ENCODE data around the gene STAU1.
"Not testable (repeated sequence)": the region's sequence is repeated elsewhere in the genome, so short reads cannot be mapped to it uniquely, and the experiment has no call there.

STAU1 gene

GRCh38 chr20:49187851-49188641 lies at the start of gene STAU1:
Gene STAU1 (minus strand): TSS chr20:49188334. CDS start chr20:49166201, 22,133 bp downstream.
- DNase-seq = peak; percentile 93

DNA sequence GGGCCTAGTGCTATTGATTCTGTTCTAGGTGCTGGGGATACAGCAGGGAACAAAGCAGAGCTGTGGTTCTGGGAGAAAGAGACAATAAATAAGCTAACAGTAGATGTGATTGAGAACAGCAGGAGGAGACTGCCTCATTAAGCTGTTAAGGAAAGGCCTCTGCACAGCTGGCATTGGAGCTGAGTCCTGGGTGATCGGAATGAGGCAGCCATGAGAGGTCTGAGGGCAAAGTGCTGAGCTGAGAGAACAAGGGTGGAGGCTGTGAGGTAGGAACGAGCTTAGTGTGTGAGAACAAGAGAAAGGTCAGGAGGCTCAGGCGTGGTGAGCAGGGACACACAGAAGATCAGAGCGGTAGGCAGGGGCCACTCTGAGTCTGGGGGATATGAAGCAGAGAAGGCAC lies 49.4 kb upstream of the STAU1 start:
- DNase-seq = no peak

DNA sequence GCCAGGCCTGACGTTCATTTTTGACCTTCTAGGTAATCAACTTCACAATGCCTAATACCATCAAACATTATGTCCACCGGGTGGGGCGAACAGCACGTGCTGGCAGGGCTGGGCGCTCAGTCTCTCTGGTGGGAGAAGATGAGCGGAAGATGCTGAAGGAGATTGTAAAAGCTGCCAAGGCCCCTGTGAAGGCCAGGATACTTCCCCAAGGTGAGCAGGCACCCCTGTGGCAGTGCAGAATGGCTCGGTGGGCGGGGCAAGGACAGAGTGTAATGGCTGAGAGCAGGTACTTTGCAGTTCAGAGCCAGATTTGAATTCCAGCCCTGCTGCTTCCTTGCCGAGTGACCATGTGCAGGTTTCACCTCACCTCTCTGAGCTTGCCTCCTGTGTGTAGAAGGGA lies 48.2 kb upstream of the STAU1 start:
- no peak for DNase-seq

- DNase-seq = no peak
These were observed 46.7 kb upstream of the STAU1 start for GRCh38 chr20:49234831-49235230.

- DNase-seq = no peak
These were observed 45.1 kb upstream of the STAU1 start for GRCh38 chr20:49233226-49233625.

DNA sequence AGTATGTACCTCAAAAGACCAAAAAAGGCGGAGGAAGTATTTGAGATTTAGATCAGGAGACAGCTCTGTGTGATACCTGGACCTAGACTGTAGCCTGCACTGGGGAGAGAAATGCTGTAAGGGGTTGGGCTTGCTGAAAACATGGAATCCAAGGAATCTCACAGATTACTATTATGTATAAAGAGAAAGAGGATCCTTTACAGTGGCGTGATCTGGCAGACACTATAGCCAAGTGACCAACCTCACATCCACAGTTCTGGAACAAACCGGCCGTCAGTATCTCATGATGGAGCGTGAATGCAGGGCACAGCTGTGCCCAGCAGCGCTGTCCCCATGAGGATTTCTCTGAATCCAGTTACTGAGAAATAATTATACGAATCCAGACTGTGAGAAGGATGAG lies 43.3 kb upstream of the STAU1 start:
- no peak for DNase-seq

DNA sequence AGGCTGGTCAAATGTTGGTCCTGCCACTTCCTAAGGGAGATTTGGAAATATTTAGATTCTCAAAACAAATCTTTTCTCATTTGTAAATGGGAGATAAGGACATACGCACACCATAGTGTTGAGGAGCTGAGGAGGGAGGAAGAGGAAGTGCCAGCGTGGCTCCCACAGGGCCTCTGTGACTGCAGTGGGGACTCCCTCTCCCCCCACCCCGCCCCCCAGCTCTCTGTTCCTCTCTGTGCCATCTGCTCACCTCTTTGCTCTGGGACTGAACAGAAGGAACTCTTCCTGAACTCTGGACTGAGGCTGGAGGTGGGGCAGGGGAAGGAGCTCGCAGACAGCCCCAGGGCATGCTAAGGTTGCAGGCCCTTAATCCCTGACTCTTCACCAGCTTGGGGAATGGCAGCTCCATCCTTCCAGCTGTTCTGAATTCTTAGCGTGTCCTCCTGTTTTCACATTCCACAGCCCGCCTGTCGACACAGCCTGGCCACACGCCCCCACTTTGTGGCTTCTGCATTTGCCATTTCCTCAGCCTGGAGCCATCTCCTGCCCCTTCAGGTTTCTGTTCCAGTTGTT lies 42.5 kb upstream of the STAU1 start:
- DNase-seq = no peak

DNA sequence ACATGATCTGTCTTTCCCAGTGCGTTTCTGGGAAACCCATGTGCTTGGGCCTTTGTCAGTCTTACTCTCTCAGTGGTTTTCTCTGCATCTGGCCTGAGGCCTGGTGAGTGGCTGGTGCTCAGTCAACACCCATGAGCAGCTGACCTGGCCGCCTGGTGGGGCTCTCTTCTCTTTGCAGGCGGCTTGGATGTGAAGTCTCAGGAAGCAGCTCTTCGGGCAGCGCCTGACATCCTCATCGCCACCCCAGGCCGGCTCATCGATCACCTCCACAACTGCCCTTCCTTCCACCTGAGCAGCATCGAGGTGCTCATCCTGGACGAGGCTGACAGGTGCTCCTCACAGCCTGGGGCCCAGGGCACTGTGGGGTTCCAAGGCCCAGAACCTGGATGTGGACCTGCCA lies 41.9 kb upstream of the STAU1 start:
- no peak for DNase-seq

DNA sequence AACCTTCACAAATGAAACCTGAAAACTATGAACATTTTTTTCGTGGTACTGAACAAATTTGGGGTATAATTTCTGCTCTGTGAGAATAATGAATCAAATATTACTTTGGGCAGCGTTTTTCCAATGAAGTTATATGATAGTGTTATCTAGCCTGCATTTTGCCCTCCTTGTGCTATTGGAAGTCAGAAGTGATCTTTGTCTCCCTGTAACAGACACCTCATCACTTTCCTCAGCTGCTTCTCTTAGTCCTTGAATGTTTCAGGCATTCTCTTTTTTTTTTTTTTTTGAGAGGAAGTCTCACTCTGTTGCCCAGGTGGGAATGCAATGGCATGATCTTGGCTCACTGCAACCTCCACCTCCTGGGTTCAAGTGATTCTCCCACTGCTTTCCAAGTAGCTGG lies 41.2 kb upstream of the STAU1 start:
- no peak for DNase-seq

DNA sequence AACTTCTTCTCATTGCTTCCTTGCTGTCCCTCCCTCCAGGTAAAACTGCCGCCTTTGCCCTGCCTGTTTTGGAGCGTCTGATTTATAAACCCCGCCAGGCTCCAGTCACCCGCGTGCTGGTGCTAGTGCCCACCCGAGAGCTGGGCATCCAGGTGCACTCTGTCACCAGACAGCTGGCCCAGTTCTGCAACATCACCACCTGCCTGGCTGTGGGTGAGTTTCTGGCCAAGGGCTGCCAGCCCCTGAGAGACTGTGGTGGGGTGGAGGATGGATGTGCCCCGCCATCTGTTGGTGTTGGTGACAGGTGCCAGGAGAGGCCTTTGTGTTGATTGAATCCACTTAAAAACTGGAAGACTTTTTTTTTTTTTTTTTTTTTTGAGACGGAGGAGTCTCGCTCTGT lies 40.5 kb upstream of the STAU1 start:
- DNase-seq = no peak

GRCh38 chr20:49225896-49226295 lies 37.8 kb upstream of the STAU1 start:
- DNase-seq = no peak

DNA sequence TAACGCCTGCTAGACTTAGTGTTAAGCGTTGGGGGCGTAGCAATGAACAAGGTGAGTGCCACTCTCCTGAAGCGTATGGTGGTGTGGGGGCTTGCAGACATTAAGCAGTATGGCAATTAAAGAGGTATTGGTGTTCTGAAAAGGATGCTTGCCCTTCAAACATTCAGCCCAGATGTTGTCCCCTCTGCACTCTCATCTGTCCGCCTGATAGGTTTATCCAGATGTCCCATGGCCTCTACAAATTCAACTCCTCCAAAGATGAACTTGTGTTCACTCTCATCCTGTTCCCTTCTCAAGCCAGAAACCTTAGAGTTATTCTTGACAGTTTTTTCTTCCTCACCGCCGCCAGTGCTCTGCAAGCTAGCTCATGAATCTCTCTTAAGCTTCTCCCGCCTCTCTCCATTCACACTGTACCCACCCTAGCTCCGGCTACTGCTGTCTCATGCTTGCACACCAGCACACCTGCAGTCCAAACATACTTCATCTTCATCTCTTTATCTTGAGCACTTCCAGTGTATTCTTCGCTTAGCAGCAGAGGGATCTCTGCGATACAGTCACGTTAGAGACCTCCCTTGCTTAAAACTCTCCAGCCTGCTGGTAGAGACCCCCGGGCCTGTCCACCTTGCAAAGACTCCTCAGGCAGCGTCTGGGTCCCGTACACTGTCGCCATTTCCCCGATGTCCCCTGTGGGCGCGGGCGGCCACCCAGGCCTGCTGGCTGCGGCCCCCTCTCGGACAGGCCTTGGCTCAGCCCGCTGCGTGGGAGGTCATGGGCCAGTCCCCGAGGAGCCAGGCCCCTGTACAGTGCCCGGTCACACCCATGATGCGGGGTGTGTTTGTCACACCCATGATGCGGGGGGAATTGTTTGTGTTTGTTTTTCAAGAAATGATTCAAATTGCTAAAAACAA lies 32.0 kb upstream of the STAU1 start:
- DNase-seq = no peak

GRCh38 chr20:49219091-49219923 lies 31.2 kb upstream of the STAU1 start, which contains the start of gene DDX27:
Gene DDX27 (plus strand): TSS chr20:49219416. CDS start chr20:49219449, 33 bp downstream.
- DNase-seq = peak; percentile 96

GRCh38 chr20:49218739-49219090 lies 30.6 kb upstream of the STAU1 start:
- DNase-seq = not testable (repeated sequence)

GRCh38 chr20:49216991-49217578 lies 29.0 kb upstream of the STAU1 start:
- DNase-seq = peak; percentile 89

DNA sequence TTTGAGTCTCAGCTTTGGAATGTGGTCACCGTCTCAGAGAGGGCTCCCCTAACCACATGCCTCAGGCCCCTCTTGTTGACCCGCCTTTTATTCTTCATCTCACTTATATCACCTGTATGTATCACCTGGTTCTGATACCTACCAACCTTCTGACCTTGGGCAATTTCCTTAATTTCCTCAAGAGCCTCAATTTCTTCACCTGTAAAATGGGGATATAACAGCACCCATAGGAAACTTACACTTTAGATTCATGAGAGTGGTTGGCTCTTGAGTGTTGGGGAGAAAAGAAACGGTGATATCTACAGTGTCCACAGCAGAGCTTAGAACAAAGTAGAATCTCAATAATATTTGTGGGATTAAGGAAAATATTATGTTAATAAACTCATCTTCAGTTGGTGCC lies 27.1 kb upstream of the STAU1 start:
- no peak for DNase-seq

DNA sequence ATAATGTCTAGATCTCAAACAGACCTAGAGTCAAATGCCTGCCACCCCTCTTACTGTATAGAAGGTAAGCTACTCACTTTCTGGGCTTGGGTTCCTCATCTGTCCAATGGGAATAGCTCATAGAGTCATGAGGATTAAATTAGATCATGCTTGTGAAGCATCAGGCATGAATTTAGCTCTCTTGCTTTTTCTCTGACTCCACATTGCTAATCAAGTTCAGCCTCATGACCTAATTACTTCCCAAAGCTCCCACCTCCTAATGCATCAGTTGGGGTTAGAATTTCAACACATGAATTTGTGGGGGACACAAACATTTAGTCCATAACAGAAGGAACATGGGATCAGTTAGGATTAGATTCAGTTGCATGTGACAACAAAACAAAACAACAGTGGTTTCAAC lies 26.4 kb upstream of the STAU1 start:
- no peak for DNase-seq

DNA sequence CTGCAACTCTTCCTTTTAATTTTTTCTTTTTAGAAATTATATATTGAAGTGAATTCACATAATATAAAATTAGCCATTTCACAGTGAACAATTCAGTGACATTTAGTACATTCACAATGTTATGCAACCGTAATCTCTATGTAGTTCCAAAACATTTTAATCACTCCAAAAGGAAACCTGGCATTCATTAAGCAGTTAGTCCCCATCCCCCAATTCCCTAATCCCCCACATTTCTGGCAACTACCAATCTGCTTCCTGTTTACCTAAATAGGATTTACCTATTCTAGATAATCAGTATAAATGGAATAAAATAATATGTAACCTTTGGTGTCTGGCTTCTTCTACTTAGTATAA lies 22.6 kb upstream of the STAU1 start:
- no peak for DNase-seq

GRCh38 chr20:49210101-49210756 lies 22.1 kb upstream of the STAU1 start:
- no peak for DNase-seq

DNA sequence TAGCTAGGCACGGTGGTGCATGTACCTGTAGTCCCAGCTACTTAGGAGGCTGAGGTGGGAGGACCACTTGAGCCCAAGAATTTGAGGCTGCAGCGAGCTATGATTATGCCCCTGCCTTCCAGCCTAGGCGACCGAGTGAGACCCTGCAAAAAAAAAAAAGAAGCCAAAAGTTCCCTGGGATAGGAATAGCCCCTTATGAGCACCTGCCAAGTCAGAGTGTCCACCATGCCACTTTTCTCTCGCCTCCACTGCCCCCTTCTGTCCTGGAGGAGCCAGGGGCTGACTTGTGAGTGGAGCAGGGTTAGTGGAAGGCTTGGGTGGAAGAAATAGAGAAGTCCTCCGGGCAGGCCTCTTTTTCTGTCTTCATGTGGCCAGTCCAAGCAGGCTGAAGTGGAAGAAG lies 18.9 kb upstream of the STAU1 start:
- DNase-seq = no peak

DNA sequence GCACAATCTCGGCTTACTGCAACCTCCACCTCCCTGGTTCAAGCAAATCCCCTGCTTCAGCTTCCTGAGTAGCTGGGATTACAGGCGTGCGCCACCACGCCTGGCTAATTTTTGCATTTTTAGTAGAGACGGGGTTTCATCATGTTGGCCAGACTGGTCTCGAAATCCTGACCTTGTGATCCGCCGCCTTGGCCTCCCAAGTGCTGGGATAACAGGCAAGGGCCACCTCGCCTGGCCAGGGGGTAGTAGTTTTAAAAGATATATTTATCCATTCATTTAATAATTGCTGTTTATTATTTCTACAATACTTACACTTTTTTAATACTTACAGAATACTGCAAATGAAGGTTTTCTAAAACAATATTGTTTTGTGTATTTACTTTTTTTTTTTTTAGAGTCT lies 15.6 kb upstream of the STAU1 start:
- no peak for DNase-seq

GRCh38 chr20:49203011-49203410 lies 14.9 kb upstream of the STAU1 start:
- no peak for DNase-seq
